Astrocyte of the spinal cord (primary cell): ENCODE results near the gene KIF5C.

ENCODE experiments used
- DNase-seq: peaks from one replicate; pipeline ENCODE4 v3.0.0; 2011; ENCODE audit warnings: low read depth, low spot score
- H3K4me3 ChIP-seq: 2 replicates; pipeline ENCODE4 v1.5.1; 2011; ENCODE audit warnings: low read depth, mild to moderate bottlenecking, low read length, moderate library complexity
- in situ Hi-C: cut with HindIII; loops from 2 replicates; pipeline ENCODE4 v1.10.0; 2017; ENCODE audit warnings: low sequenced_read_pairs
- TF ChIP-seq, protein P1 (sequence below): IDR thresholded peaks from 2 replicates; pipeline ENCODE4 v1.5.1; 2012; ENCODE audit warnings: low read depth, mild to moderate bottlenecking, low read length, inconsistent platforms

Gene KIF5C

DNA sequence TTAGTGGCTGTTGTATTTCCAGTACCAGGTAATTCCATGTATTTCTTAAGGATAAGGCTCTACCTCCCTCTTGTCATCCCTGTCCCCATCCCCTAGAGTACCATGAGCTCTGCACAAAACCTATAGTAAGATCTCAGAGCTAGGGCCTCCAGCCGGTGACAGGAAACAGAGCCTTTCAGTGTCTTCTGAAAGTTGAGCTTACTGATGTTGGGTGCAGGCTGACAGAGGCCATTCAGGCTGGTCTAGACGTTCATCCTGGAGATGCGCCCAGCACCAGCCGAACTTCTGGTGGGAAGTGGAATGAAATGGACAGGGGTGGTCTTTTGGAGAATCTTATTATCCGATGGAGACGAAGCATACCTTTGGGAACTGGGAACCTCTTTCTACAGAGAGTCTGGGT, 146.7 kb downstream of the KIF5C start:
- no peak for DNase-seq
- H3K4me3 ChIP-seq: no peak overlapping the region
- TF ChIP-seq, protein P1, sequence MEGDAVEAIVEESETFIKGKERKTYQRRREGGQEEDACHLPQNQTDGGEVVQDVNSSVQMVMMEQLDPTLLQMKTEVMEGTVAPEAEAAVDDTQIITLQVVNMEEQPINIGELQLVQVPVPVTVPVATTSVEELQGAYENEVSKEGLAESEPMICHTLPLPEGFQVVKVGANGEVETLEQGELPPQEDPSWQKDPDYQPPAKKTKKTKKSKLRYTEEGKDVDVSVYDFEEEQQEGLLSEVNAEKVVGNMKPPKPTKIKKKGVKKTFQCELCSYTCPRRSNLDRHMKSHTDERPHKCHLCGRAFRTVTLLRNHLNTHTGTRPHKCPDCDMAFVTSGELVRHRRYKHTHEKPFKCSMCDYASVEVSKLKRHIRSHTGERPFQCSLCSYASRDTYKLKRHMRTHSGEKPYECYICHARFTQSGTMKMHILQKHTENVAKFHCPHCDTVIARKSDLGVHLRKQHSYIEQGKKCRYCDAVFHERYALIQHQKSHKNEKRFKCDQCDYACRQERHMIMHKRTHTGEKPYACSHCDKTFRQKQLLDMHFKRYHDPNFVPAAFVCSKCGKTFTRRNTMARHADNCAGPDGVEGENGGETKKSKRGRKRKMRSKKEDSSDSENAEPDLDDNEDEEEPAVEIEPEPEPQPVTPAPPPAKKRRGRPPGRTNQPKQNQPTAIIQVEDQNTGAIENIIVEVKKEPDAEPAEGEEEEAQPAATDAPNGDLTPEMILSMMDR: no peak
- in situ Hi-C loops: no loop called here

DNA sequence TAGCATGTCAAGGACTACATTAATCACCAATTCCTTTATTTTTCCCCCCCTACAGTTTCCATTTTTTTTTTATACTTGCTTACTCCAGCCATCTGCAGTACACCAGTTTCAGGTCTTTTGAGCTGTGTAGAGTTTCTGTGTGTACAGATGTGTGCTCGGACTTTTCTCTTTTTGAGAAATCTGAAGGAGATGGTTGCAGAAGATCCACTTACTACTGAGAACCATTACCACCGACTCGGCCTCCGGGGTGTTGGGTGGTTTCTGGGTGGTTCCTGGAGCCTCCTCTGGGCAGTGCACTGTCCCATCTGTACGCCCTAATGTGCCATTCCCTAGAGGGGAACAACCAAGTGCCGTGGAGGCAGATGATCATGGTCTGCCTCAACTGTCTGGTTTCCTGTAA, 148.1 kb downstream of the KIF5C start:
- no peak overlapping the region for H3K4me3 ChIP-seq
- in situ Hi-C loops: no loop called here
- TF ChIP-seq, protein P1: no peak
- no peak for DNase-seq

DNA sequence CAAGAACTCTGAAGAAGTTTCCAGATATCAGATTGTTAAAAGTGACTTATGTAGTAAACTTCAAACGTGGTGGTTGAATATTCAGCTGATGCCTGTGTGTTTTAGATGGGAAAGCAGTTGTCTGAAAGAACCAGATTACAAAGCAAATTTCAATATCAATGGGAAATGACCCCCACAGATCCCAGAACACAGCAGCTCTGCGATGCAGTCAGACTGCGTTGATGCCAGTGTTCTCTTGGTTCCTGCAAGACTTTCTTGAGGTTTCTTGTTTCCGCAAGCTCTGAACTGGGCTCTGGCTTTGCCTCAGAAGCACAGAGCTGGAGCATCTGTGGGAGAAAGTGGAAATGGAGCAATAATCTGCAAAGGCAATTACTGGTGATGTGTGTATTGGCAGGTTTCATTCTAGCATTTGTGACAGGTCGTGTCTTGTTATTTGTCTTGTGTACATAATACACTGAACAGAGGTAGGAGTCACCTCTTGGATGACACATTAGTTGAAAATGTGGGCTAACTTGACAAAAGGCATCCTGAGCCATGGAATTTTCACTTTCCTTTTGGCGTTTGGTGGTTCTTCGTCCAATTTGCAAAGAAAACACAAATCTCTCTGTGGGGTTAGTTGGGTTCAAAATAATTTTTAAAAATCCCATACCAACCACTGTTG, 152.7 kb downstream of the KIF5C start:
- DNase-seq: no peak

DNA sequence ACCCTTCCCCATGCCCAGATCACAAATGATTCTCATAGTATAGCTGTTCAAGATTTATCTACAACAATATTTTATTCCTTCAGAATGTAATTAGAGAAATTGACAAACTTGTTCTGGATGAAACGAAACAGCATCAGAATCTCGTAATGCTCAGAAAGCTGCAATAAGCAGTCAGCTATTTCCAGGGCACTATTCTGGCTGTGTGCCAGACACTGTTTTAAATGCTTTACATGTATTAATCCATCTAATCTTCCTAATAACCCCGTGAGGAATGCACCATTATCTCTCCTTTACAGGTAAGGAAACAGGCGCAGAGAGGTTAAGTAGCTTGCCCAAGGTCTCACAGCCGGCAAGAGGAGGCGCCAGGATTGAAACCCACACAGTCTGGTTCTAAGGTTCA, 153.3 kb downstream of the KIF5C start:
- no peak for DNase-seq
- in situ Hi-C loops: no loop called here
- no peak overlapping the region for H3K4me3 ChIP-seq
- TF ChIP-seq, protein P1: no peak

More for the DNA sequence above, 152.7 kb downstream of the KIF5C start:
- TF ChIP-seq, protein P1: no peak
- in situ Hi-C loops: no loop called here
- H3K4me3 ChIP-seq: no peak overlapping the region

DNA sequence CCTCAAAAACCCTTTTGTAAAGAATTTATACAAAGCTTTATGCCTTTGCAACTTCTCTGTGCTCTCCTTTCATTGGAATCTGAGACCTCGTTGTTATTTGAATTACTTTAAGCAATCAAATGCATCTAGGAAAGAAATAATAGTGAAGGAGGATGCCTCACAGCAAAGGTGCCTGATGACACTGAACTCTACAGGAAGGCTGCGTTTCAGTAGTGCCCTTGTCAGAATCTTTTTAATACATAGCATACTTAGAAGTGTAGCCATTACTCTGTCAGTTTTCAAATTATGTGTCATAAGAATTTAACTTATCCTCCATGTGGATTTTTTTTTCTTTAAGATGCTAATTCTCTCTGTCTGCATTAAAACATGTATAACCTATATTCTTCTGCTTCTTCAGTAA, 153.9 kb downstream of the KIF5C start:
- TF ChIP-seq, protein P1: no peak
- H3K4me3 ChIP-seq: no peak overlapping the region
- in situ Hi-C loops: no loop called here
- no peak for DNase-seq

DNA sequence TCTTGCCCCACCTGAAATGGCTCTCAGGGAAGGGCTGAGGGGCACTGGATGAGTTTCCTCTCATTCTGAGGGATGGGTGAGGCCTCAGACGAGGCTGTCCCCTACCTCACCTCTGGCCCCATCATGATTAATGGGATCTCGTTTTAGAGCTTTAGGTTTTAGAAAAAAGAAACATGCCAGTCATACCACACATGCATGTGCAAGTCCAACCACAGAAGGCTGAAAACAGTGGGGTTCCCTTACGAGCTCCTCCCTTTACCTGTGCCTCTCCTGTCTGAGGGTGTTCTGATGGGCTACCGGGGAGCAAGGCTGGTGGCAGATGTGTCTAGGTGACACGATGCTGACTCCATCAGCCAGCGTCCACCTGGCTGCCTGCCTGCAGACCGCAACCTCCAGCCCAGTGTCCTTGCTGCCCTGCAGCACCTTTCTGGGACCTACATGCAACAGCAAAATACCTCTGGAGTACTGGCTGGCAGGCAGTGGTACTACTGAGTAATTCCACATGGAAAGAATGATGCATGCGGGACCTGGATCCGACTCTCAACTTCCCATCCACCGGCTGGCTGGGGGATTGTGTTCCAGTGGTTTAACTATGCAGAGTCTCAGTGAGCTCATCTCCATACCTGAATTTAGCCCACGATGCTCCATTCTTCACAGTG, 154.4 kb downstream of the KIF5C start:
- in situ Hi-C loops: no loop called here
- TF ChIP-seq, protein P1: no peak

More for the DNA sequence above, 154.4 kb downstream of the KIF5C start:
- no peak overlapping the region for H3K4me3 ChIP-seq
- DNase-seq: no peak
